OCI-LY7 (cell line): ENCODE measurements around the gene ZNF598. TPM values are rescaled to one million over a fixed set of nuclear protein-coding genes. Genes with fewer than 3 reads are reported as not detected.

Source experiments
- BruUV-seq: library from RNA; stranded (reverse); fragments of 400-500 nt; replicated peaks from 2 replicates; lab custom pipeline; 2021; lab: Mats Ljungman, UMichigan
- CTCF ChIA-PET: fragments of 300-600 bp; sonication (Branson Sonifier 250); formaldehyde crosslinking; loops from one replicate; lab custom pipeline; 2022; ENCODE audit warnings: antibody characterized with exemption; ENCODE audit not compliant: unreplicated experiment; lab: Charles Lee
- POLR2A ChIA-PET: fragments of 300-600 bp; sonication (Branson Sonifier 250); formaldehyde crosslinking; loops from one replicate; lab custom pipeline; 2022; ENCODE audit warnings: antibody characterized with exemption; lab: Charles Lee
- DNase-seq: peaks from one replicate; pipeline ENCODE4 v3.0.0-alpha.2; 2015; ENCODE audit warnings: low spot score
- H2AFZ ChIP-seq: fragments of 200-600 bp; sonication (generic), shearing (Covaris generic); 2 replicates; pipeline ENCODE4 v1.6.1; 2014; ENCODE audit warnings: mild to moderate bottlenecking, antibody characterized with exemption, low read length, moderate library complexity
- H3K27ac ChIP-seq: fragments of 200-600 bp; sonication (generic); 2 replicates; pipeline ENCODE4 v1.5.1; 2014; ENCODE audit warnings: mixed run types, low read depth, mild to moderate bottlenecking, moderate library complexity, low read length, inconsistent platforms; ENCODE audit not compliant: poor library complexity, severe bottlenecking
- H3K36me3 ChIP-seq: fragments of 200-600 bp; sonication (generic); 2 replicates; pipeline ENCODE4 v1.6.1; 2014; ENCODE audit warnings: mild to moderate bottlenecking, antibody characterized with exemption, low read length, moderate library complexity, mixed read lengths; ENCODE audit not compliant: insufficient read depth
- H3K4me1 ChIP-seq: fragments of 200-600 bp; sonication (generic); 2 replicates; pipeline ENCODE4 v1.5.1; 2014; ENCODE audit warnings: mild to moderate bottlenecking, low read length; ENCODE audit not compliant: insufficient read depth, poor library complexity, severe bottlenecking
- H3K4me2 ChIP-seq: fragments of 200-600 bp; sonication (generic); 2 replicates; pipeline ENCODE4 v1.6.1; 2014; ENCODE audit warnings: mild to moderate bottlenecking, low read length
- H3K4me3 ChIP-seq: fragments of 200-600 bp; sonication (generic); 2 replicates; pipeline ENCODE4 v1.5.1; 2014; ENCODE audit warnings: mild to moderate bottlenecking, low read depth, low read length; ENCODE audit not compliant: poor library complexity, severe bottlenecking
- H3K79me2 ChIP-seq: fragments of 200-600 bp; sonication (generic); 2 replicates; pipeline ENCODE4 v1.6.1; 2016; ENCODE audit warnings: low read depth, mild to moderate bottlenecking, low read length, moderate library complexity, mixed read lengths; ENCODE audit not compliant: insufficient read depth
- H3K9me2 ChIP-seq: fragments of 200-600 bp; sonication (generic); 2 replicates; pipeline ENCODE4 v1.6.1; 2016; ENCODE audit warnings: mild to moderate bottlenecking, low read length, mixed read lengths; ENCODE audit not compliant: insufficient read depth
- H3K9me3 ChIP-seq: fragments of 200-600 bp; sonication (generic); 2 replicates; pipeline ENCODE4 v1.6.1; 2014; ENCODE audit warnings: mild to moderate bottlenecking, mixed run types, low read length, mixed read lengths
- H4K20me1 ChIP-seq: fragments of 200-600 bp; sonication (generic); 2 replicates; pipeline ENCODE4 v1.6.1; 2014; ENCODE audit warnings: mild to moderate bottlenecking, antibody characterized with exemption, low read length, moderate library complexity, mixed read lengths; ENCODE audit not compliant: insufficient read depth
- CTCF ChIP-seq: fragments of 200-600 bp; sonication (generic); conservative IDR thresholded peaks from 2 replicates; pipeline ENCODE4 v1.5.1; 2014; ENCODE audit warnings: mild to moderate bottlenecking, antibody characterized with exemption, low read length, moderate library complexity, mixed read lengths
- EZH2phosphoT487 ChIP-seq: fragments of 200-600 bp; sonication (generic); IDR thresholded peaks from 2 replicates; pipeline ENCODE4 v1.6.1; 2018; ENCODE audit warnings: low read depth, borderline replicate concordance, mild to moderate bottlenecking, mixed run types, antibody characterized with exemption, low read length, moderate library complexity, mixed read lengths
- intact Hi-C: fragments of 100-400 bp; cut with micrococcal nuclease; formaldehyde crosslinking; loops from one replicate; pipeline ENCODE4 v1.10.0; 2022; ENCODE audit not compliant: unreplicated experiment
- total RNA-seq, 2 experiments: library from RNA; depleted of rRNA in 1 of 2; stranded (reverse); fragments of >200 nt in 1 of 2; shearing (Covaris generic) in 1 of 2; gene quantifications; 2 replicates each; pipeline ENCODE4 v1.2.3, GENCODE V29; 2014 to 2022

Gene ZNF598
- total RNA-seq, 2 experiments from 2014 or later, result 26.3 to 80.4 TPM

GRCh38 chr16:1974157-1975070 lies 35.2 kb downstream of the ZNF598 start:
- intact Hi-C loops, result no loop called here
- Histone ChIP-seq H3K4me2 (no peak overlapping the region), H2AFZ (no peak overlapping the region), H3K36me3 (peaks cover 51% of the 10 kb centered on the region), H3K9me2 (no peaks in the 10 kb centered on the region), H3K27ac (no peak overlapping the region), H4K20me1 (no peaks in the 10 kb centered on the region), H3K4me1 (peaks cover 12% of the 10 kb centered on the region), H3K4me3 (no peak overlapping the region), H3K79me2 (peaks cover 28% of the 10 kb centered on the region), H3K9me3 (no peaks in the 10 kb centered on the region)
- DNase-seq, result no peak
- ChIA-PET POLR2A (no interaction called here), CTCF (no interaction called here)
- no TSS peak for BruUV-seq
- TF ChIP-seq EZH2phosphoT487, result no peak
- no peak for TF ChIP-seq CTCF

- no peaks in the 10 kb centered on the region for H3K9me2 ChIP-seq
- H3K9me3 ChIP-seq, result no peaks in the 10 kb centered on the region
- peaks cover 12% of the 10 kb centered on the region for H3K4me1 ChIP-seq
- intact Hi-C loops, result no loop called here
- H3K27ac ChIP-seq, result no peak overlapping the region
- TF ChIP-seq EZH2phosphoT487 (no peak), CTCF (no peak)
- peaks cover 46% of the 10 kb centered on the region for H3K36me3 ChIP-seq
- POLR2A ChIA-PET, result no interaction called here
- no peaks in the 10 kb centered on the region for H4K20me1 ChIP-seq
- no peak overlapping the region for H2AFZ ChIP-seq
- H3K4me2 ChIP-seq, result peak overlapping the region; percentile 76; the same call in 1 of the 2 replicates
- BruUV-seq, result no TSS peak
- CTCF ChIA-PET, result no interaction called here
- DNase-seq, result no peak
- peaks cover 28% of the 10 kb centered on the region for H3K79me2 ChIP-seq
- H3K4me3 ChIP-seq, result peak overlapping the region; percentile 8
These were observed 36.0 kb downstream of the ZNF598 start for GRCh38 chr16:1973461-1974156.
